GM15510 (cell line): ENCODE measurements around the gene CDKN1A.

ENCODE experiments used
- POLR2A ChIP-seq: IDR thresholded peaks from 3 replicates; pipeline ENCODE4 v1.6.1; 2011; ENCODE audit warnings: borderline replicate concordance; ENCODE audit not compliant: insufficient read length; ENCODE audit errors: extremely low read depth

Gene CDKN1A

DNA sequence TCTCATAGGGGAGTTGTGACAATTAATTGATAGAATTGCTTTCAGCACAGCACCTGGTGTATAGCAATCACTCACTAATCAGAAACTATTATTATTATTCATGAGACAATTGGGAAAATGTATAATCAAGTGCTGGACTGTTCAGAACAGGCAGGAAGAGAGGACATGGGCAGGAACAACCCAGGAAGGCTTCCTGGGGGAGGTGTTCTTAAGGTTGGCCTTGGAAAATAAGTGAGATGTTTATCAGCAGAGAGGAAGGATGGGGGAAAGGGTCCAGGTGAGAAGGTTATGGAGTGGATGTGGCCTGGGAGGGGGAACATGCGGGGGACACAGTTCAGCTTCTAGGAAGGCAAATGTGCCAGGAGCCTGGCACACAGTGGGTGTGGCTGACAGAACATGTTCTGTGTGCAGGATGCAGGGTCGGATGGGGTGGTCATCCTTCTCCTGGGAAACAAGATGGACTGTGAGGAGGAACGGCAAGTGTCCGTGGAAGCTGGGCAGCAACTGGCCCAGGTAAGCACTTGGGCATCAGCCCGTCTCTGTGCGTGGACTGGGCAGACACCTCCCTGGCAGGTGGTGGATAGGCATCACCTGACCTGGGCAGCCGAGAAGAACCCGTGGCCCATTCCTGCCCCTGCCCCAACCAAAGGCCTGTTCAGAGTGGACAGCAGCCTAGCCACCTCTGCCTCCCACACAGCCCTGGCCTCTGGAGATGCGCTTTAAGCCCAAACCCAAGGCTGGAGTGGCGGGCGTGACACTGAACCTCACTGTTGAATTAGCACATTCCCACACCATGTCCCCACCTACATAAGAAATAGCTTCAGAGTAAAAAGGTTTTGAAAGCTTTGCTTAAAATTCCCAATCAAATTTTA, 50.0 kb downstream of the CDKN1A start:
- TF ChIP-seq POLR2A, result no peak

- no peak for TF ChIP-seq POLR2A
Measured at GRCh38 chr6:36729161-36729524, 50.6 kb downstream of the CDKN1A start.

DNA sequence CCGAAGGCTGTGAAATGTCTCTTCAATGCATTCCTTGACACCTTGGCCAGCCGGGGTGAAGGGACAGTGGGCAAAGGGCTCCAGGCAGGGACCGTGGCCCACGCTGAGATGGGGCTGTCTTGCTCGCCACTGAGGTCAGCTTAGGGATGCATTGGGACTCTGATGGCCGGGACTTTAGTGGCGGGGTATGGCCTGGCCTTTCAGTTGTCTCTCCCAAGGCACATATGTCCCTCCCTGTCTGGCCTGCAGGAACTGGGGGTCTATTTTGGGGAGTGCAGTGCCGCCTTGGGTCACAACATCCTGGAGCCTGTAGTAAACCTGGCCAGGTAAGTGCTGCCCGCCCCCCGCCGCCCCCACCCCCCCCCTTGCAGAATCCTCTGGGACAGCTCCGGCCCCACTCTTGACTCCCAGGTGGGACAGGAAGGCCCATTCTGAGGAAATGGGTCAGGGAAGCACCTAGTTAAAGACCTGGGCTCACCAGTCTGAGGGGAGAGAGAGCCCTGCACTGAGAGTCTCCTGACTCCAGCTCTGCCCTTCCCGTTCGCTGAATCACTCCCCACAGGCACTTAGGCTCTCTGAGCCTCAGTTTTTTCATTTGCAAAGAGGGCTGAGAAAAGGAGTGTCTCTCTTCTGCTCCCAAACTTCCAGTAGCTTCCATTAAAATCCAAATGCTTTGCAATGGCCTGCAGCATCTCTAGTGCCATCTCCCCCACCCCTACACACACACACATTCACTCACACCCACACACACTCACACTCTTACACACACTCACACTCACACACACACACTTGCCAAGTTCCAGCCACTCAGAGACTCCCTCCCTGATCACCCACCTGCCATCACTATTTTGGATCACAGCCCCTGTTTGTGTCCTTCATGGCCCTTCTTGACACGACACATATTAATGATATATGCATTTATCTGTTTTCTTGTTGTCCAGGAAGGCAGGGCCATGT, 52.2 kb downstream of the CDKN1A start:
- TF ChIP-seq POLR2A, result no peak

DNA sequence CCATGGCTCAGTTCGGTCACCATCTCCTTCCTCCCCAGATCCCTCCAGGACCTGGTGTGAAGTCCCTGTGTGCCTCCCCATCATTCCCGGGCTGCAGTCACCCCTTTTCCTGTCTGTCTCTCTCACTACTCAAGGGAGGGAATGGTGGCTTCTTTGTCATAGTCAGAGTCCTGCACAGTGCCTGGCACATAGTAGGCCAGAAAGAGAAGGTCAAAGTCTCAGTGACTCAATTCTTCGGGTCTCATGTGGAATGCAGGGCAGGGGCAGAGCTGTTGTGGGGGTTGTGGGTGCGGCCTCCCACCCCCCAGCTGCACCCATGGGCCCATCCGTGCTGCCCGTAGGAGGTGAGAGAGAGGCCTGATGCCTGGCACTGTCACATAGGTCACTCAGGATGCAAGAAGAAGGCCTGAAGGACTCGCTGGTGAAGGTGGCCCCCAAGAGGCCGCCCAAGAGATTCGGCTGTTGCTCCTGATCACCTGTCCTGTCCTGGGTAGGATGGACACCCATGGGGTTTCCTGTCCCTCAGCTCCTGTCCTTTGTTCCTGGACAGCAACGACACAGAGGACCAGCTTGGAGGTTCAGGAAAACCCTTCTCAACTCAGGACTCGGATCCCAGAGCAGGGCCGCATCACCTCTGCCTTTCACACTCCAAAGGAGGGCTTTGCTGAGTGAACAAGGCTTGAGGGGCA, 53.3 kb downstream of the CDKN1A start:
- TF ChIP-seq POLR2A, result no peak

GRCh38 chr6:36733300-36733699, 54.8 kb downstream of the CDKN1A start:
- no peak for TF ChIP-seq POLR2A

GRCh38 chr6:36734486-36735060, 56.1 kb downstream of the CDKN1A start:
- TF ChIP-seq POLR2A, result no peak

GRCh38 chr6:36735110-36736071, 56.9 kb downstream of the CDKN1A start:
- TF ChIP-seq POLR2A, result no peak
